GM21423 (cell line): ENCODE data around the gene GSK3B.
"Not testable (repeated sequence)": the region's sequence is repeated elsewhere in the genome, so short reads cannot be mapped to it uniquely, and the experiment has no call there.

Experiments
- ATAC-seq: cut with Tn5 transposase; IDR thresholded peaks from one replicate; pipeline ENCODE4 v1.9.1; 2021; ENCODE audit warnings: mild to moderate bottlenecking, moderate library complexity; ENCODE audit not compliant: unreplicated experiment

The GSK3B gene

DNA sequence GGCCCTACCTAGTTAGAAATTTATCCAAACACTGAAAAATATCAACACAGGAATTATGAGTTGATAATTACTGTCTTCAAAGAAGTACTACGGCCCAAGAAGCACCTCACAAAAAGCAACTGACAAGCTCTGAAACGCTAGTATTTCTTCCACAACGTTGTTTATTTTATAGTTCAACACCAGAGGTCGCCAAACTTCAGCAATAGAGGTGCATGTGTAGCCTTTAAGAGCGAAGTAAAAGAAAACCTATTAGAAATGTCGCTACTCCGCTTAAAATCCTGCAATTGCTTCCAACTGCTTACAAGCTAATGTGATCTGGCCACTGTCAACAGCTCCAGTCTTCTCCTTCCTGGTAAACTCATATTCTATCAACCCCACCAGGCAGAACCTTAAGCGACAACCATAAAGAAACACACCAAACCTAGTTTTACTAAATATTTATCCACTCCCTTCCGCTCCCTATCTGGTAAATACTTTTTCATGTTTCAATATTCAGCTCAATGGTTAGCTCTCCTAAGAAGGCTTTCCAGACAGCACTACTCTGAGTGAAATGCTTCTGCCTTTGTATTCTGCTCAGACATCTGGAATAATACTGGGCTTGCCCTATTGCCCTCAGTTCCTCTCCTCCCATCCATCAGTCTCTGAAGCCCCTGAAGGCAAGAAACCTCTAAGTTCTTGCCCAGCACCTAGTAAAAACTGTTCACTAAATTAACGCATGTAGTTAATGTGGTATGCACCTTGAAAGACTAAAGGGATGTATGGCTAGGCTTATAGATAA lies 202.1 kb downstream of the GSK3B start:
- no peak for ATAC-seq

DNA sequence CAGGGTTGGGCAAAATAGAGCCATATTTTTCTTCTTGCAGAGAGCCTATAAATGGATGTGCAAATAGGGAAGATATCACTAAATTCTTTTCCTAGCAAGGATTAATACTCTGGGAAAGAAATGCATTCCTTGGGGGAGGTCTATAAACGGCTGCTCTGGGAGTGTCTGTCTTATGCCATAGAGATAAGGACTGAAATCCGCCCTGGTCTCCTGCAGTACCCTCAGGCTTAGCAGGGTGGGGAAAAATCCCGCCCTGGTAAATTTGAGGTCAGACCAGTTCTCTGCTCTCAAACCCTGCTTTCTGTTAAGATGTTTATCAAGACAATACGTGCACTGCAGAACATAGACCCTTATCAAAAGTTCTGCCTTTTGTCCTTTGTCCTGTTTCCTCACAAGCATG lies 205.6 kb downstream of the GSK3B start:
- not testable (repeated sequence) for ATAC-seq

DNA sequence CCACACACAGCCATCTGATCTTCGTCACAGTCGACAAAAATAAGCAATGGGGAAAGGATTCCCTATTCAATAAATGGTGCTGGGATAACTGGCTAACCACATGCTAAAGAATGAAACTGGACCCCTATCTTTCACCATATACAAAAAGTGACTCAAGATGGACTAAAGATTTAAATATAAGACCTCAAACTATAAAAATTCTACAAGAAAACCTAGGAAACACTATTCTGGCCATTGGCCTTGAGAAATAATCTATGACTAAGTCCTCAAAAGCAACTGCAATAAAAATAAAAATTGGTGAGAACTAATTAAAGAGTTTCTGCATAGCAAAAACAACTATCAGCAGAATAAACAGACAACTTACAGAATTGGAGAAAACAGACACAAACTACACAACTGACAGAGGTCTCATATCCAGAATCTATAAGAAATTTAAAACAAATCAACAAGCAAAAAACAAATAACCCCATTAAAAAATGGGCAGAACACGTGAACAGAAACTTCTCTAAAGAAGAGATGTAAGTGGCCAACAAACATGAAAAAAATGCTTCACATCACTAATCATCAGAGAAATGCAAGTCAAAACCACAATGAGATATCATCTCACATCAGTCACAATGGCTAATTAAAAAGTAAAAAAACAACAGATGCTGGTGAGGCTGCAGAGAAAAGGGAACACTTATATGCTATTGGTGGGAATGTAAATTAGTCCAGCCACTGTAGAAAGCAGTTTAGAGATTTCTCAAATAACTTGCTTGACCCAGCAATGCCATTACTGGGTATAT lies 208.3 kb downstream of the GSK3B start:
- no peak for ATAC-seq

DNA sequence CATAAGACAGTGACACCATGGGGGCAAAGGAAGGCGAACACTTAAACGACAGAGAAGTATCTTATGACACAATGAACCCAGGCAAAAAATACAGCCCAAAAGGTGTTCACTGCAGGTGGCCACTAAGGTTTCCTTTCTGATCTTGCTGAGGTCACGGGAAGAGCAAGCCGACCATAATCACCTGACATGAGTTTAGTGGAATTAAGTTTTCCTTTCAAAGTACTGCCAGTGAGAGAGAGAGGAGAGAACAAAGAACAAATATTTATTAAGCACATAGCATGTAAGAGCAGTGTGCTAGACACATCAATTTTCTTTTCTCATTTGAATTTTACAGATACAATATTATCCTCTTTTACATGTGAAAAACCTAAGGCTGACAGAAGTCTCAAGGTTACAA lies 210.1 kb downstream of the GSK3B start:
- ATAC-seq = no peak

DNA sequence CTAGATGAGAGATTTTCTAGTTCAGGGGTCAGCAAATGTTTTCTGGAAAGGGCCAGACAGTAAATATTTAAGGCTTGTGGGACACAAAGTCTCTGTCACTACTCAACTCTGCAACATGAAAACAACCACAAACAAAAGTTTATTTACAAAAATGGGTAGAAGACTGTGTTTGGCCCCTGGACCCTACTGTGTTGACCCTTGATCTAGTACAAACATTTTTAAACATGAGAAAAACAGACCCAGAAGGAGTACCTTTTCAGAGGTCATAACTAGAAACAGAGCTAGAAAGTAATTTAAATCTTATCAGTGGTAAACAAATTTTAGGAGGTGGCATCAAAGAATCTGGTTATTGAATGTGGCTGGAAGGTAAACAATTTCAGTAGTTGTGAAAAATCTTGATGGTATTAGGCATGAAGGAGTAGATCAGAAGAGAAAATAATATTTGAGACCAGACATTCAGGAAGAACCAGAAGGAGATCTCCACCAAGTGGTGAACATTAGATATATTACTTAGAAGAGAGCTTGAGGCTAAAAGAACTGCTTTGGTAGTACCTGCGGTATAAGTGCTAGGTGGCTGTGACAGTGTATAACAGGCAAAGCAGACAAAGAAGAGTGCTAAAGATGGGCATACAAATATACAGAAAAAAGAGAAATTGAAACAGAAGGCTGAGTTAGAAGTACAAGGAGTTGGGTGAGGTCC lies 210.6 kb downstream of the GSK3B start:
- ATAC-seq = no peak

DNA sequence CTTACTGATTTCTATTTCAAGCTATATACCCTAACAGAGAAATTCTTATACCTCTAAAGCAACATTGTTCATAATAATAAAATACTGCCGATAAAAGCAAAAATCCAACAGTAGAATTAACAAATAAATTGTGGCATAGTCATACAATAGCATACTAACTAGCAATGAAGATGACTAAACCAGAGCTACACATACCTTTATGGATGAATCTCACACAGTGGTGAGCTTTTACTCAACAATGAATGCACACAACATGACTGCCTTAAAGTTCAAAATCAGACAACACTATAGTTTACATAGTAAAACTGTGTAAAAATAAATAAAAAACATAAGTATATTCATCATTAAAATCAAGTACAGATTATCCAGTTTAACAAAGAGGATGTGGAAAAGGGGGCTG lies 213.3 kb downstream of the GSK3B start:
- ATAC-seq = no peak

DNA sequence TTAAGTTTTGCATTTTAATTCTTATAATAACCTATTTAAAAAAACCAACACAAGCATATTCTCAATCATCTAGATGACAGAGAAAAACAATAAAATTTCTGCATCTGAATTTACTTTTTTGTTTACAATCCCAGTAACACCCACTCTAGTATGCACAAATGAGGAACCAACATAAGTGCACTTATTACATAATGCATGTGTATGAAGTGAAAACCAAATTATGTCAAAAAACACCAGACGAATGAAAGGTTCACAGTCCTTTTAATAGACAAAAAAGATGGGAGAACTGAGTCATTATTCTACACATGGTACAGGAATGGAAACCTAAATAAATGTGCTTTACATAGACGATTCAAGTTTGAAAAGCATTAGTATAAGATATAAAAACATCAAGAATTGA lies 220.6 kb downstream of the GSK3B start:
- no peak for ATAC-seq

DNA sequence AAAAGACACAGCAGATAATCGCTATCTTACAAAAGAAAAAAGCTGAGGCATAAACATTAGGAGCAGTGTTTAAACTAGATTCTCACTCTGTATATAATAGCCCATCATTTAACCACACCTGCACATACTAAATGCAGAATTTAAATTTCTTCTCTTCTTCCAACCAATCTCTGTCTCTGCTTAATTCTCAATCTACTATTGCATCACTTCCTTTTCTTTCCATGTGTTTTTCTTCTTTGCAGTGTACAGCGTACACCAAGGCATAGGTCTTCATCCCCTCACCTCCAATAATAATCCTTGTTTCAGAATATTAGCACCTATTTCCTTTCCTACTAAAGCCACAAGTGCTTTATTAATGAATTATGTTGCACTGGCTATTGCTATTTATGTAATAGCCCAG lies 221.5 kb downstream of the GSK3B start:
- no peak for ATAC-seq

DNA sequence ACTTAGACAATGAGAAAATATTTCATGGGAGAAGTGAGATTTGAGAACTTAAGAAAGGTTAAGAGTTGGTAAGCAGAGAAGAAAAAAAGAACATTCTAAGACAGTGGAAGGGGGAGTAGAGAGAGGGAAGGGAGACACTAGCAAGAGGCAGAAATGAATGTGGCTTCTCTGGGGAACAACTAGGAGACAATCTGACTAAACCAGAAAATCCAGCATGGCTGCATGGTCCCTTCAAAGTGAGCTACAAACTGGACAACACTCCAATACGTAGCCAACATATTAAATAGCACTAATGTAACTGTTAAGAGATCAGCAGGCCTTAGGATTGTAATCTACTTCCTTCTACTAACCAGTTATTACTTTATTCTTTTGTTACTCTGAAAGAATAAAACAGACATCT lies 222.7 kb downstream of the GSK3B start:
- ATAC-seq = no peak

DNA sequence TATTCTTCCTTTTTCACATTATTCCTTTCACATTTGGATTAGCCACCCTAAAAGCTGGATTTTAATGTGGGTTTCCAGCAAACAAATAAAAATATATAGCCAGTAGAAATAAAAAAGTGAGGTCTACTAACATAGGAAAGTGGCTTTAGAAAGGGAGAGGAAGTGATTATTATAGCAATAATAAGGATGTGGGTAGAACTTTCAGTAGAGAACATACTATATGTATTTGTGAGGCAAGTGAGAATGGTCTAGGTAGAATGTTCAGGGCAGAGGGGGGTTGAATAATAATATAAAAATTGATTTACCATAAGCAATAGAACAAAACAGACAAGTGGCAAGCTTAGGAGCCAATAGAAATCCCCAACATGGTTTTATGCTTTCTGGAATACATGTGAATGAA lies 223.7 kb downstream of the GSK3B start:
- no peak for ATAC-seq

DNA sequence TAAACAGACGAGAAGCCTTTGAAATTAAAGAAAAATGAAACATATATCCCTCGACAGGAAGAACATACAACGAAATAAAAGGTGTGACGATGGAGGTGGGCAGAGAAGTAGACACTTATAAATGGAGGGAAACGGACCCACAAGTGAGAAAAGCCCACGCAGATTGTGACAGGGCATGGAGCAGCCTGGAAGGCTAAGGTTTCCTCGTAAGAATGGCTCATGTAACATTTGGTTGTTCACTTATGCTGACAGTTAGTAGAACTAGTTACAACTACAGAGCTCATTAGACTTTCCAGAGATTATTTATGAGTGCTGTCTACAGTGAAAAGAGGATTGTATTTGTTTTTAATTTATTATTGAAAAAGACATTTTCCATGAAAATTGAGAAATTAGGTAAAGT lies 229.8 kb downstream of the GSK3B start:
- ATAC-seq = no peak

DNA sequence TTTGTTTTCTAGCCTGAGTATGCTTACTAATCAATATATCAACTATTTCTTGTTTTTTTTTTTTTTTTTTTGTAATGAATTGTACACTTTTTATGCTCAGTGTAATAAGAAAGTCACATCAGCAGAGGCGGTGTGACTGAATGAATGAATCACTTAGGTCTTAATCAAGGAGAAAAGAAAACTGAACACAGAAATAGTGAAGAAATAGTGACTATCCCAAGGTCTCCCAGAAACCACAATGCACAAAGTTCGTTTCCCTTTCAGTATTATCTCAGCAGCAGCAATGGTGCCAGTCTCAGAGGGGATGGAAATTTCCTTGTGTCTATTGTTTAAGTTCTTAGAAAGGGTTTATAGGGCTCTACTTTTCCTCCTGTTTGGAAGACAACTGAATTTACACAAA lies 231.6 kb downstream of the GSK3B start:
- no peak for ATAC-seq

DNA sequence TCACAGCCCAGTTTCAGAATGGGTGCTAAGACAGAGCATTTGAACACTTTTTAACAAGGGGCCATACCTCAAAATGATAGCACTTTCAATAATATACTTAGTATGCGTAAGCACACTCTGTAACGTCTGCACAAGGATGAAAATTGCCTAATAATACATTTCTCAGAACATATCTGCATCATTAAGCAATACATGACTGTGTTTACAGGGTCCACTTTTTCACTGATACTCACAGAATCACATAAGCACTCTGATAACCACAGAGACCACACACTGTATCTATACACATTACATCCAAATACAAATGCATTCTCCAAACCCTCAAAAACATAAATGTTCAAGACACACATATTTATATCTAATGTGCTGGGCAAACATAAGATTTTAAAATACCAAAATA lies 232.6 kb downstream of the GSK3B start:
- ATAC-seq = no peak

DNA sequence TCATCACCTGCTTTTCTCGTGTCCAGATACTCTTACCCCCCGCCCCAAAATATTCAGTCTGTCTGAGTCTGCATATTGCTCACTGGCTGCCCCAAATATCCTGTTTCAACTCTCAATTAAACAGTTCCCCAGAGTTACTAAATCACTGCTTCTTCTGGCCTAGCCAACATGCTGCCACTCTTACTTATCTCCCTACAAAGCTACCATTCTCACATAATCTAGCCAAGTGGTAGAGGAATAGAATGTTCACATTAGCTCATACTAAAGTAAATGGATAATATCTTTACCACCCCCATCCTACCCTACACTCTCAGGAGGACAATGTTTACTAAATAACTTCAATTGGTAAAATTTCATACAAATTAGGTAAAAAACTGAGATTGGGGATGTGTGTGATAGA lies 234.5 kb downstream of the GSK3B start:
- ATAC-seq = no peak

DNA sequence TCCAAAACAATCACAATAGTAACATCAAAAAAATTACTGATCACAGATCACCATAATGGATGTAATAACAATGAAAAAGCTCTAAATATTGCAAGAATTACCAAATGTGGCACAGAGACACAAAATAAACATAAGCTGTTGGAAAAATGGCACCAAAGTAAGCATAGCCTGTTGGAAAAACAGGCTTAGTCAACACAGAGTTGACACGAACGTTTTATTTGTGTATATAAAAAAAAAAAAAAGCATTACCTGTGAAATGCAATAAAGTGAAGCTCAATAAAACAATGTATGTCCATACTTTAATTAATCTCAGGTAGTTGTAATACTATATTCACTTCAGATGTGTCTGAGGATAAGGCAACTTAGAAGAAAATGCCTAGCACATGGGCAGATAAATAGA lies 235.3 kb downstream of the GSK3B start:
- no peak for ATAC-seq

DNA sequence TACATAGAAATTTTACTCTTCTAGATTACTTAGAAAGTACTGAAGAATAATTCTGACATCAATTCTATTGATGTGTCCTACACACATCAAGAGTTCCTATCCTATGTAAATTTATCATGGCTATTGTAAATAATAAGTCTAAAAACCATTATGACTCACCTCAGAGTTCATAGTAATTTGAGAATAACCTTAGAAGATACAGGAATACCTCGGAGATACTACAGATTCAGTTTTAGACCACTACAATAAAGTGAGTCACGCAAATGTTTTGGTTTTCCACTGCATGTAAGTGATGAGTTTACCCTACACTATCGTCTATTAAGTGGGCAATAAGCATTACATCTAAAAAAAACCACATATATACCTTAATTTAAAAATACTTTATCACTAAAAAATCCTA lies 237.6 kb downstream of the GSK3B start:
- no peak for ATAC-seq

DNA sequence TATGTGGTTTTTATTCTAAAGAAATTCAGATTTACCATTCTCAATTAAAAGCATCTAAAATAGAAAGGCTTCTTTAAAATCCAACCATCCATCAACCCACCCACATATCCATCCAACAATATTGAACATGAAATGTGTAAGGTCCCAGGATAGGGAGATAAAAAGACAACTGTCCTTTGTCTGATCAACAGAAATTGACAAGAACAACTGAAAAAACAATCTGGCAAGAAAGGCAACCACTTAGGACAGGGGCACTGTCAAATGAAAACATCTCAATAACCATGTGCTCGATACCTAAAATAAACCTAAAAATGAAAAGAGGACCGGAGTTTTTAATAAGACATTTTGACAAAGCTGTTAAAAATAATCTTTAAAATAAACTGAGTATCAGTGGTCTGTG lies 245.1 kb downstream of the GSK3B start:
- ATAC-seq = no peak

DNA sequence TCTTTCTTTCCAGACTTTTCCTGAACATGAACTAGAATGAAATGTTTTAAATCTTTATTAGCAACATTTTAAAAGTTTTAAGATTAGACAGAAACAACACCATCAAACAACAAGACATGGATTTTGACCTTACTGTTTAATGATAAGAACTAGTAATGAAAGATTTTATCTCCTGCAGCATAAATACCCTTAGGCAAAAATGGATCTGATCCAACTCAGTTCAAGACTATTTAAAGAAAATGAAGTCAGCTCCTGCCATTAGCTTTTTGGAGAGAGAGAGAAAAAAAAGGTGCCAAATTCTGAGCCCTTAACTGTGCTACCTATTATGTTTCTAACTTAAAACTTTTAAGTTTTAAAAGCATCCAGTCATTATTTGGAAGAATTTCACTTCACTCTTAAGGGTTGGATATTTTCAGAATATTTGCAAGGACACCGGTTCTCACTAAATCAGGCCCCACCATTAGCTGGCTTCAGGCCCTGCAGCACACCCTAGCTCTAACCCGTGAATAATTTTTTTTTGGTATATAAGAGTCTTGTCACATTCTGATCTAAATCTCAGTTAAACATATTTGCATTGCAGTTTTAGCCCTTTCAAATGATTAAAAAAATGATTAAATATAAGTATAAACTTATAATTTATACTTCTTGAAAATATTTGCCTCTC lies 252.3 kb downstream of the GSK3B start:
- no peak for ATAC-seq

DNA sequence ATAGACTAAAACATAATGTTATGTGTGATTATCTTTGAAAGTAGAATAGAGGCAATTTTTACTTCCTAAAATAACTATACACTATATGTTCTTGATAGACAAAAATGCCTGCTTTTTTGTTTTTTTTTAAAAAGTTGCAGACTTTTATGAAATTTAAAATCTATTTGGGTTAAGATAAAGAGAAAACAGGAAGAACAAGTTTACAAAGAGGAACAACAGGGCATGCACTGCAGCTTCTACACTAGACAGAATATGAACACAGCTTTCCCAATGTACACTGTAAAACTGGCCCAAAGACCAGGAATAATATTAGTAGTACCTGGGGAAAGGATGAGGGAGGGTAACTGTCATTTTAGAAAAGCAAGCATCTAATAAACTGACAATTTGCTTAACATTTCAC lies 258.7 kb downstream of the GSK3B start:
- ATAC-seq = no peak

DNA sequence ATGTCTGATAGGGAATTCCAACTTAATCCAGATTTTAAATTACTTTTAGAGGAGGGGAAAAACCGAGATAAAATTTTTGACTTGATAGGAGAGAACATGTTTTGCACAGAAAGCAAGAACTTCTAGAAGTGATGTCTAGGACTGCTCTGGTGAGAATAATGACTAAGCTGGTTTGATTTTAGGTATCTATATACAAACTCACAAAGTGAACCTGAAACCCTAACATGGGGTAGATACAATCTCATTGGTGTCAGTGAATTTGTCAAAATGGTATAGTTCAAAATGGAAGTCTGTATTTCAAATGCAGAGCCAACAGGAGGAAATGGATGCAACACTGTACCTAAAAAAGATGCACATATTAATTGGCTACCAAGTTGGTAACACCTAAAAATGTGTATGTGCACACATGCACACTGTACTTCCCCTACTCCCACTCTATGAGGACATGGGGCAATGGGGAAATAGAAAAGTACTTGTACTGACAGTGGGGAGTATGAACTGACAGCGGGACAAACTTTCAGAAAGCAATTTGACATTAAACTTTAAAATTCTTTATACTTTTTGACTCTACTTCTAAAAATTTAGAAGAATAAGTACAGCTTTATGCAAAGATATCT lies 259.4 kb downstream of the GSK3B start:
- no peak for ATAC-seq

DNA sequence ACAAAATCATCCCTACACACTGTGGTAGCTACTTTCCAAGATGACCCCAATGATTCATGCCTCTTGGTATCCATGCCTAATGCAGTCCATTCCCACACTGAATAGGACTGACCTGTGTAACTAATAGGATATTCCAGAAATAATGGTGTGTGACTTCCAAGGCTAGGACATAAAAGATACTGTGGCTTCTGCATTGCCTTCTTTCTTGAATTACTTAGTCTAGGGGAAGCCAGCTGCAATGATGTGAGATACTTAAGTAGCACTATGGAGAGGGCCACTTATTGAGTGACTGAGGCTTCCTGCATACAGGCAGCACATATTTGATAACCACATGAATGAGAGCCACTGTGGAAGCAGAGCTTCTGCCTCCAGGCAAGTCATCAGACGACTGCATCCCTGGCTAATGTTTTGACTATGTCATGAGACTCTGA lies 262.3 kb downstream of the GSK3B start:
- ATAC-seq = no peak
